Activated CD8-positive, alpha-beta memory T cell treated with anti-CD3 and anti-CD28 coated beads, Interleukin-2, amount 50 U/mL, for 1 hour (primary cell): ENCODE results near the gene CHAD.
A peak's percentile ranks its signal among the peaks of the same experiment; 100 is the strongest.
"Not testable (repeated sequence)": the region's sequence is repeated elsewhere in the genome, so short reads cannot be mapped to it uniquely, and the experiment has no call there.

Experiments
- DNase-seq: peaks from one replicate; pipeline ENCODE4 v3.0.0-alpha.2; 2020; ENCODE audit errors: extremely low read depth

Gene CHAD

GRCh38 chr17:50493744-50494143 lies 25.1 kb upstream of the CHAD start:
- no peak for DNase-seq

- DNase-seq: no peak
Observed at GRCh38 chr17:50492214-50492613, 23.5 kb upstream of the CHAD start.

GRCh38 chr17:50491505-50491904 lies 22.8 kb upstream of the CHAD start:
- DNase-seq: no peak

GRCh38 chr17:50488880-50489279 lies 20.2 kb upstream of the CHAD start:
- no peak for DNase-seq

GRCh38 chr17:50487213-50488096 lies 18.8 kb upstream of the CHAD start:
- DNase-seq: no peak

GRCh38 chr17:50484386-50485155 lies 15.9 kb upstream of the CHAD start:
- no peak for DNase-seq

- no peak for DNase-seq
Observed at GRCh38 chr17:50483266-50483665, 14.6 kb upstream of the CHAD start.

GRCh38 chr17:50482516-50482915 lies 13.8 kb upstream of the CHAD start:
- no peak for DNase-seq

- DNase-seq: no peak
Observed at GRCh38 chr17:50482110-50482509, 13.4 kb upstream of the CHAD start.

- no peak for DNase-seq
Observed at GRCh38 chr17:50481648-50482047, 13.0 kb upstream of the CHAD start.

- no peak for DNase-seq
Observed at GRCh38 chr17:50480854-50481490, 12.3 kb upstream of the CHAD start.

GRCh38 chr17:50480142-50480764 lies 11.6 kb upstream of the CHAD start:
- no peak for DNase-seq

GRCh38 chr17:50479522-50480141 lies 11.0 kb upstream of the CHAD start:
- no peak for DNase-seq

GRCh38 chr17:50478391-50479381 lies 10.0 kb upstream of the CHAD start, which contains the start of gene RSAD1:
Gene RSAD1 (plus strand): TSS chr17:50478860. CDS start chr17:50478885, 25 bp downstream.
- peak; percentile 53 for DNase-seq

GRCh38 chr17:50477976-50478375 lies 9.3 kb upstream of the CHAD start:
- DNase-seq: no peak

- DNase-seq: no peak
Observed at GRCh38 chr17:50476545-50477315, 8.1 kb upstream of the CHAD start.

- not testable (repeated sequence) for DNase-seq
Observed at GRCh38 chr17:50475775-50476544, 7.3 kb upstream of the CHAD start.

GRCh38 chr17:50475362-50475761 lies 6.7 kb upstream of the CHAD start:
- DNase-seq: no peak

GRCh38 chr17:50474523-50474922 lies 5.8 kb upstream of the CHAD start:
- DNase-seq: no peak
